Stomach (tissue), 4 donors: ENCODE data around the gene GATA2.

Experiments
- POLR2A ChIP-seq, 4 donors: fragments of 450-650 bp; IDR thresholded peaks; one replicate each; pipeline ENCODE4 v1.6.1; 2016; ENCODE audit warnings: antibody characterized with exemption in 4 of 4, control low read depth in 2 of 4, mild to moderate bottlenecking in 1 of 4, moderate library complexity in 1 of 4
- POLR2AphosphoS5 ChIP-seq, 3 donors: sonication (generic); formaldehyde crosslinking; IDR thresholded peaks; one replicate each; pipeline ENCODE4 v1.6.1; 2016; ENCODE audit warnings: antibody characterized with exemption in 3 of 3
- TF ChIP-seq, protein P1 (sequence below), 7 experiments: fragments of 450-650 bp in 4 of 7; fragments of 200-600 bp in 3 of 7; sonication (generic) in 3 of 7; IDR thresholded peaks; one replicate each; pipeline ENCODE4 v1.5.1; 2016 to 2019; ENCODE audit warnings: antibody characterized with exemption in 7 of 7, control low read depth in 2 of 7, mild to moderate bottlenecking in 1 of 7

DNA sequence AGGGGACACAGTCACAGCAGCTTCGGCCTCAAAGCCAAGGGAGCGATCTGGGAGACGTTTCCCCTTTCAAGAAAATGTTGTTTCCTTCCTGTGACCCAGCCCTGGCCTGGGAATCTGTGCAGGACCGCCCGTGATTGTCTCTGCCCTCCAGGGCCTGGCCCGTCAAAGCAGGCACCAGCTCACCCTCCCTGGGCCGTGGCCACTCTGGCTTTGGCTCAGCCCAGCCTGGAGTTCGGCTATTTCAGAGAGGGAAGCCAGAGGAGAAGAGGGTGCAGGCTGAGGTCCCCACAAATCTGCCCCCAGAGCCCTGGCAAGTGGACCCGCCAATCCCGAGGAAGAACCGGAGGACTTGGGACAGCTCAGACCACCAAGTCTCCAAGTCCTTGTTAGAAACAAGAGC lies 12.7 kb downstream of the GATA2 start:
- TF ChIP-seq POLR2AphosphoS5 (IDR thresholded peaks at IDR 0.05) (no peak), POLR2A (IDR thresholded peaks at IDR 0.05) (no peak)
- TF ChIP-seq, protein P1, sequence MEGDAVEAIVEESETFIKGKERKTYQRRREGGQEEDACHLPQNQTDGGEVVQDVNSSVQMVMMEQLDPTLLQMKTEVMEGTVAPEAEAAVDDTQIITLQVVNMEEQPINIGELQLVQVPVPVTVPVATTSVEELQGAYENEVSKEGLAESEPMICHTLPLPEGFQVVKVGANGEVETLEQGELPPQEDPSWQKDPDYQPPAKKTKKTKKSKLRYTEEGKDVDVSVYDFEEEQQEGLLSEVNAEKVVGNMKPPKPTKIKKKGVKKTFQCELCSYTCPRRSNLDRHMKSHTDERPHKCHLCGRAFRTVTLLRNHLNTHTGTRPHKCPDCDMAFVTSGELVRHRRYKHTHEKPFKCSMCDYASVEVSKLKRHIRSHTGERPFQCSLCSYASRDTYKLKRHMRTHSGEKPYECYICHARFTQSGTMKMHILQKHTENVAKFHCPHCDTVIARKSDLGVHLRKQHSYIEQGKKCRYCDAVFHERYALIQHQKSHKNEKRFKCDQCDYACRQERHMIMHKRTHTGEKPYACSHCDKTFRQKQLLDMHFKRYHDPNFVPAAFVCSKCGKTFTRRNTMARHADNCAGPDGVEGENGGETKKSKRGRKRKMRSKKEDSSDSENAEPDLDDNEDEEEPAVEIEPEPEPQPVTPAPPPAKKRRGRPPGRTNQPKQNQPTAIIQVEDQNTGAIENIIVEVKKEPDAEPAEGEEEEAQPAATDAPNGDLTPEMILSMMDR (IDR thresholded peaks at IDR 0.05): no peak
